GM19023 (cell line): ENCODE results near the gene SALL1.

ENCODE experiments used
- ATAC-seq: cut with Tn5 transposase; IDR thresholded peaks from one replicate; pipeline ENCODE4 v1.9.1; 2021; ENCODE audit warnings: mild to moderate bottlenecking, moderate library complexity; ENCODE audit not compliant: unreplicated experiment

The SALL1 gene

DNA sequence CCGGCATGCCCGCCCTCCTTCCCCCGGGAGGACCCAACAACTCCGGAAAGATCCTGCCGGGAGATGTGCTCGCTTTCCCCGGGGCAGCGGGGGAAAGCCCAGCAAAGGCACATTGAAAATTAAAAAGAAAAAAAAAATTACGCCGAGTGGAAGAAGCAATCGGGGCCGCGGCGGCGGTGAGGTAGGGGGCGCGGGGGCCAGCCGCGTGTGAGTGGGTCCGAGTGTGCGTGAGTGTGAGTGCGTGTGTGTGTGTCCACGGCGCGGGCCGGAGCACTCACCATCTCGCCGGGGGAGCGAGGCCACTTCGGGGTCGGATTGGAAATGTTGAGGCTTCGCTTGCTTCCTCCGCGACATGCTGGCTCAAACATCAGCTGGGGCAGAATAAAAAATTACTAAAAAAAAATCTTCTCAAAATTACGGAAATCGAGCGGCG is at the start of gene SALL1:
Gene SALL1 (minus strand): TSS at position 383 of the 433 bp plus-strand sequence. CDS start 29 bp downstream, at position 354.
- ATAC-seq, result no peak

DNA sequence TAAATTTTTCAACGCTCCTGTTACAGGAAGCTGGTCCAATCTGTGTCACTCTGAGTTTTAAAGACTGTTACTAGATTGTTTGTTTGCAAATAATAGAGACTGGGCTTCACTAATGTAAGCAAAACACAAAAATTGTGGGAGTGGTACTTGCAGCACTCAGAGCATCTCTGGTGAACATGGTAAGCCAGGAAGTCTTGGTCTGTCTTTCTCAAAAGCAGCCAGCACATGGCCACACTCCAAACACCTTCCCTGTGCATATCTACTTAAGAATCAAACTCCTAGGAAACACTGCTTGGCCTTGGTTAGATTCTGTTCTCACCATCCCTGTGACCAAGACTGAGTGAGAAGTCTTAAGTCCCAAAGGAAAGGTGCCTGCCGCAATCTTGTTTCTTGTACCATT is 49.7 kb upstream of the SALL1 start:
- no peak for ATAC-seq

DNA sequence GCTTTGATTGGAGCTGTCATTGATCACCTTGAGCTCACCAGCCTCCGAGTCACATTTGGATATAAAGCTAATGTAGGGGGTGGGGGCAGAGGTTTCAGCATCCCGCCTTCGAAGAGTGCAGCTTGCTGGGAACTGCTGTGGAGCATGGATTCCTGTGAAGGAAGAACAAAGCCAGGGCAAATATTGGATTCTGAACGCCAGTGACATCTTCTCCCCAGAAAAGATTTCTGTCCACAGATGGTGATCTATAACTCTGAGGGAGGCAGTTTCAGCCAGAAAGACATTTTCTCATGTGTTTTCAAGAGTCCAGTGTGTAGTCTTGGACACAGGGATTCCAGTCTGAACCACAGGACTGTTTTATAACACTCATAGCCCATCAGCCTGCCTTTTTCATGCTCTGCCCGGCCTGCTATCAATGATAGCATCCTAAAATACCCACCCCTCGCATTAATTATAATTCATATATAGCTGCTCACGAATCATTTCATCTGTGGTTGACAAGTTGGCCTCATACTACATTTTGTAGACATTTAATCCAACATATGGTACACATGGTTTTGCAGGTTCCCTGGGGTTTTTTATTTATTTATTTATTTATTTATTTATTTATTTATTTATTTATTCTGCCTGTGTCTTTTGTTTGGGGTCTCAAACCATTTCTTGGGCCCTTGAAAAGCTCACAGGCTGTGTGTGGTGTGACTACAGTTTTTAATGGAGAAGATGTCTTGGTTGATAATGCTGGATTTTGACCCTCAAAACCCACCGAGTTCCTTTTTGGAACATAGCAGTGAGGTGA is 47.1 kb upstream of the SALL1 start:
- no peak for ATAC-seq

DNA sequence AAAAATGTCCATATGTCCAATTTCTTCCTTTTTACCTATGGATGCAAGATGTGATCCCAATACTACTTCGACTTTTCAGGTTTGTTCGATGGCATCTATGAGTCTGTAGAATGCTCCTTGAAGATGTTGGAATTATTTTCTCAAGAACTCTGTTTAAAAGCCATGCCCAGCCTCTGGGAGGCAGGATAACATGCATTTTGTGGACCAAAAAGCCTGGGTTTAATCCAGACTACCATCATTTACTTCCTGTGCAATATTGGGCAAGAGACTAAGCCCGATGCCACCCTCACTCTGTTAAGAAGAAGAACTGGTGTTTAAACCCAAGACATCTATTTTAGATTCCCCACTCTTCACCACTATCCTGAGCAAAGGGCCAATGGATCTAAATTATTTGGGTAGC is 42.8 kb upstream of the SALL1 start:
- ATAC-seq, result no peak

DNA sequence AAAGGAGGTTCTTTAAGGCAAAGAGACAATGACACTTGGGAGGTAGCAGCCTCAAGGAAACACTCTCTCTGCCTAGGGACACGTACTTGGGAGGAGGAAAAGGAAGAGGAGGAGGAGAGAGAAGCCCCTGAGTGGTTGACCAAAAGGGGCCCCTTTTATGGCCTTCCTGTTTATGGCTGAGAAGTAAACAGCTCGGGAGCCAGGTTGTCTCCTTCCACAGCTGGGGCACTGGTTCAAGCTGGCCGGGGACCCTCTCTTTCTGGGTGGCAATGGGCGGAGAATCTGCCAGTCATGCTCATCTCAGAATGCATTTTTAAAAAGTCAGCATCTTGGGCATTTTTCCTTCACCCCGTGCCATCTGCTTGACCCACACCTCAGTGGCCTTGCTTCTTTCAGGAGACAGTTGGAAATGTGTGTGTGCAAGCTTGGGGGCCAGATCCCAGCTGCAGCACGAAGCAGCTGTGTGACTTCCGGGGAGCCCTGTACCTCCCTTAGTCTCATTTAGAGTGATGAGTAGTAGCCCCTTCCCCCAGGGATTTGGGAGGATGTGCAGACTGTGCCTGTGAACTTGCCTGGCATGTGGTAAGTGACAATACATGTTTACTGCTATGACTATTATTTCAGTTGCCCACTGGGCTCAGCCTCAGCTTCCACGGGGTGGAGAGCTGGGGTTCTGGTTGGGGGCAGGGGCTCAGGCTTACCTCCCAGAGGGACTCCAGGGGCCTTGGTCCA is 33.8 kb upstream of the SALL1 start:
- no peak for ATAC-seq

DNA sequence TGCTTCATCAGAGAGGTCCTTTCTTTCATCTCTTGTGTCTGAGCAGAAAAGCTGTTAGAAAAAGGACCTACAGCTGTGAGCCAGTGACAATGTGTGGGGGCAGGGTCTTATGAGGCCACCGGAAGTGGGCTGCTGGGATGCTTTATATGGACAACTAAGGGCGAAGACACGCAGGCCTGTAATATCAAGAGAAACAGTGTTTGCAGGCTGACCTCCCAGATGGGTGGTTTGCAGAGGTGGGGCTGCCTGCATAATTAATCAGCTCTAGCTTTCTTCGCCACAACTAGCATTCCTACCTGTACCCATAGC is 30.4 kb upstream of the SALL1 start:
- ATAC-seq, result no peak

DNA sequence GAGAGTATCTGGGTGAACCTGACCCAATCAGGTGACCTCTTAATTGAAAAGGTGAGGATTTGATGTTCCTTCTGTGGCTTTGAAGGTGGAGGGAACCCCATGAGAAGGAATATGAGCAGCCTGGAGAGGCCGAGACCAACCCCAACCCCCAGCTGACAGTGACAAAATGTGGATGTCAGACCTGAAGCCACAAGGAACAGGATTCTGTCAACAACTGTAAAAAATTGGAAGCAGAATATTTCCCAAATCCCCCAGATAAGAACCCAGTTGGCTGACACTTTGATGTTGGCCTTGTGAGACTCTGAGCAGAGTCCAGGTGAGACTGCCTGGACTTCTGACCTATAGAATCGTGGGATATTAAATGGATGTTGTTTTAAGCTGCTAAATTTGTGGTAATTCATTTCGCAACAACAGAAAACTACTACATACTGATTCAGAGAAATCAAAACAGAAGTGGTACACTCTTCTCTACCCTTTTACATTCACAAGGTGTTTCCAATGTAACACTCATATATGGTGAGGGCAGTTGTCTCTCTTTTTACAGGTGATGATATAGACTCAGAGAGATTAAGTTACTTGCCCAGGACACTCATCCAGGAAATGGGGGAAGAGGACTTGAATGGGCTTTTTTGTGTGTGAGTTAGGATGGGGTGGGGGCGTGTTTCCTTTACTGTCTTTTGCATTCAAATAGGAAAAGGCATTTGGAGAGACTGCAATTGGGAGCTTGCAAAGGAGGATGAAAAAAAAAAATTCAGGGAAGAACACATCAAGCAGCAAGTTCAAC is 29.8 kb upstream of the SALL1 start:
- no peak for ATAC-seq

DNA sequence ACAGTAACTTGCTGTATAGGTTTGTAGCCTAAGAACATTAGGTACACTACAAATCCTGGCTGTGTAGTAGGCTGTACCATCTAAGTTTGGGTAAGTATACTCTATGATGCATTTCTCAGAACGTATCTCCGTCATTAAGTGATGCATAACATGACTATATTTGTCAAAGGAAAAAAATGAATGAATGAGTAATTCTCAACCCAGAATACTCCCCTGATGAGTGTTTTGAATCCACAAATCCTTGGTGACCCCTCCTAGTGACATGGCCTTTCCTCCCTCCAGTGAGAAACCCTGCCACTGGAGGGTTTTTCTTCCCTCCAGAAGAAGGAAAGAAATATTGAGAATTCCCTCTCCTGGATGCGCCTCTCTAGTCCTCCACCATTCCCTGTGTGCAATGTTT is 24.0 kb upstream of the SALL1 start:
- no peak for ATAC-seq

DNA sequence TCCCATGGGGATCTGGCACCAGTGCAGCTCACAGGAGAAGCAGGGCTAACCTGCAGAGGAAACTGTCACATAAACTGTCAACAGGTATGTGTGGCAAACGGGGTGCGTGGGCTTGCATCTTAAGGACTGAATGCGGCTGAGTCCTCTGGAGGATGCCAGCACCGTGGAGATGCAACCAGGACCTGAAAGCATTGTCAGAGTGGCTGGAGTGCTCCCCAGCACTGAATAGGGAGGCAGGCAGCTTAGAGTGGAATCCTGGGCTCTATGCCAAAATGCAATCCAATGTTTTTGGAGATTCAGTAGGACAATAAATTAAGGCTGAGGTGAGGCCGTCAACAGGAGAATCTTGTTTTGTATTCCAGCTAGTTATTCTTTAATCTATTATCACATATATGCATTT is 21.3 kb upstream of the SALL1 start:
- no peak for ATAC-seq

DNA sequence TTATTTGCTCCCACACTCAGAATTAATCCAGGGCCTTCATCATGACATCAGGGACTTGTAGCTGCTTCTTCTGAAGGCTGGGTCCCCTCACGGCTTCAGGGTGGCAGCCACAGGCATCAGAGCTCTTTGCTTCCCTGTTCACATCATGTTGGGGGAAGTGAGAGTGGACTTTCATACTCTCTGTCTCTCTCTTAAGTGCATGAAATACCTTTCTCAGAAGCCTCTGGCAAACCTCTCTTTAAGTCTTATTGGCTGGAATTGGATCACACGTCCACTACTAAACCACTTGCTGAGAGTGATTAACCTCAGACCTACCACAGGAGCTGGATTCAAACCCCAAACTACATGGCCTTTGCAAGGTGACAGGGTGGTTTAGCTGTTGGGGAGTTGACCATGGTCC is 17.7 kb upstream of the SALL1 start:
- no peak for ATAC-seq

DNA sequence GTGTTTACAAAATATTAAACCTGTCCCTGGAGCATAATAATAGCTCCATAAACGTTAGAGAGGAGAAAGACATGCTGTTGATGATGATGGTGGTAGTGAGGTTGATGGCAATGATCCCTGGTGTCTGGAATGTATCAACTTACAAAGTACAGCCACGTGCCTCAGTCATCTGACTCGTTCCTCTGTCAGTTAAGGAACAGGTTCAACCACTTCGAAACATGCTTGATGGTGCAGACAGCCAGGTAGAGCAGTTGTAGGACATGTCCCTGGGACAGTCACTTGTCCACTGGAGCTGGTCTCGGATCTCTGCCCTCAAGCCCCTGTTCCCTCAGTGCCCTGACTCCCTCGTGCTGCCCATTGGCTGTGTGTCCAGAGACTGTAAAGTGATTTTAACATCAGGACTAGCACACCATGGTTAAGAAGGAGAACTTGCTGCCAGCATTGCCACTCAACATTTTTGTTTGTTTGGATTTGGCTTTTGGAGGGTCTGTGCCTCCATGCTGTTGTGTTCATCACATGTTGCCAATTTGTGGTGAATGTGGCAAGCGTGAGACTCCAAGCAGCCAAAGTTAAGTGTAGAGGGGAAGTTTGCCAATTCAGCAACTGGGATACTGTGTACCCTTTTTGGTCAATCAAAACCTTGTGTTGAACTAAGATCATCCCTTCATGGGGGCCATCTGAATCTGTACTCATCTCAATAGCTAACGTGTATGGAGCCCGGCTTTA is 16.3 kb upstream of the SALL1 start:
- ATAC-seq, result no peak

DNA sequence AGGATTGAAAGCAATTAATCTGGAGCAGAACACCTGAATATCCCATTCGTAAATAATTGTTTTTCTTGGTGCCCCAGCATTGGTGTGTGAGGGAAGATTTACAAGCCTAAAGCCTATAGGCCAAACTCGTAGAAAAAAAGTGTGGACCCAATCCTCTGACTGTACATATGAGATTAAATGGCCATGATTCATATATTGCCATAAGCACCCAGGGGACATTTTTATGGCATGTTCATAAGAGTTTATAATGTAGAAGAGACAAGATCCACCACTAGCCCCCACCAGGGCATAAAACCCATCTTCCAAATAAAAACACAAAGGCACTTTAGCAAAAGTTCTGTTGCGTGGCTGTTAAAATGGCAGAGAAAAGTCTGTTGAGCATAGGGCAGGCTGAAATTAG is 15.5 kb upstream of the SALL1 start:
- no peak for ATAC-seq

DNA sequence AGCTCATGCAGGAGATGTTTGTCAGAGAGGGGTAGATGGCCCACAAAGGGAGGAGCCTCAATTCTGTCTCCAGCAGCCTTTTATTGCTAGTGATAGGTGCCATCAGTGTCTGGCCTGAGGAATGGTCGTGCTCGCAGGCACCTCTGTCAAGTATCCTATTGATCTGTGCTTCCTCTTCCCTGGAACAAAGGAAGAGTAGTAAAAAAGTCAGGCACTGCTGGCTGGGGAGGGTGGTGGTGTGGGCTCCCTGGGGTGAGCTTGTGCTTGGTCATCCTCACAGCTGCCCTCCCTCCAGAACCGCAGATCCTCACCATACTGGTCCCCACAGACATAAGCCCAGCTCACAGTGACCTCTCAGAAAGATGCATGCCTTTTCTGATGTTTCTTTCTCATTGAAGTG is 15.0 kb upstream of the SALL1 start:
- no peak for ATAC-seq

DNA sequence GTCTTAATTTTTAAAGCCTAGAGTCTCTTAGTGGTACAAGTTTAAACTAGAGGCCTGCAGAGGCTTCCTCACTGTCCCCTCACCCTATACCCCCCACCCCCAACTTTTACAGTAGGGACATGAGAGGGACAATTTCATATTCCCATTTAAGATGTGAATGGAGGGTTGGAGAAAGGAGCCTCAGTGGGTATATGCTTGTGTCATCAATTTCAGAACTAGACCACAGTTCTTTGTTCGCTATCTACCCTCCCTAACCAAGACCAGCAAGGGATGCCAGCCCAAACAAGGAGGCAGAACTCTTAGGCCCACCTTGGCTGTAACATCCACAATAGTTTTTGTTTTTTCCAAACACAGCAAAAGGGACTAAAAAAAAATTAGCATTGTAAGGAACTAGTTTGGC is 14.0 kb upstream of the SALL1 start:
- no peak for ATAC-seq

DNA sequence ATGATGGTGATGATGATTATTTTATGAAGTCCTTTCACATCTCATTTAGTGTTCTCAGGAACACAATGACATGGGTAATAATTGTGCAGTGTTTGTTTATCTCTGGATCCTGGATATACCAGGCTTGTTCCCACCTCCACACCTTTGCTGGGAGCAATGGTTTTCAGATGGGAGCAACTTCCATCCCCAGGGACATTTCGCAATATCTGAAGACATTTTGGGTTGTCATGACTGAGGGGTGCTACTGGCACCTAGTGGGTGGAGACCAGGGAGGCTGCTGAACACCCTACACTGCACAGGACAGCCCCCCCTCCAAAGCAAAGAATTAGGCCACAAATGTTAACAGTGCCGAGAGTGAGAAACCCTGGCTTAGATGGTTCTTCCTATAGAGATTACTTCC is 13.5 kb upstream of the SALL1 start:
- ATAC-seq, result no peak

DNA sequence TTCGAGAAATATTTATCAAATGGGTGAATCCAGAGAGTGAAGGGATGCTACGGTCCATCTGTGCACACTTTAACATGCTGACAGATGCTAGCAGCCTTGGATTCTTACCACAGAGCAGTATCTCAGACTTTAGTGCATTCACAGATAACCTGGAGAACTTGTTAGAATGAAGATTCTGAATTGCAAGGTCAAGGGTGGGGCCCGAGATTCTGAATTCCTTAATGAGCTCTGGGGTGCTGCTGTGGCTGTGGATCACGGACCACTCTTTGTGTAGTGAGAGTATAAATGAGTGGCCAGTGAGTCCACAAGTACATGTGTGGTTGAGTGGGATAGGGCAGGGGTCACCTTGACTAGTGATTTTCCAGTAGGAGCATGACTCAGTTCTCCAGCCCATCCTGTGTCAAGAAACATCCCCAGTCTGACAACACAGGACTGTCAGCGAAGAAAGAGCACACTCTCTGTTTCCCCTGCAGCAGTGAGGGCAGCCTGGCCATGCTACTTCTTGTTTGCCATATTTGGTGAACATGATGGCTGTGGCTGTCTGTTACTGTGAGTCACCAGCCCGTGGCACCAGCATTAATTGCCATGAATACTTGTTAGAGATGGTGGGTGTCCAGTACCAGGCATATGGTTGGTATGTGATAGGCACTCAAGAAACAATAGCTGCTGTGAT is 13.0 kb upstream of the SALL1 start:
- no peak for ATAC-seq

DNA sequence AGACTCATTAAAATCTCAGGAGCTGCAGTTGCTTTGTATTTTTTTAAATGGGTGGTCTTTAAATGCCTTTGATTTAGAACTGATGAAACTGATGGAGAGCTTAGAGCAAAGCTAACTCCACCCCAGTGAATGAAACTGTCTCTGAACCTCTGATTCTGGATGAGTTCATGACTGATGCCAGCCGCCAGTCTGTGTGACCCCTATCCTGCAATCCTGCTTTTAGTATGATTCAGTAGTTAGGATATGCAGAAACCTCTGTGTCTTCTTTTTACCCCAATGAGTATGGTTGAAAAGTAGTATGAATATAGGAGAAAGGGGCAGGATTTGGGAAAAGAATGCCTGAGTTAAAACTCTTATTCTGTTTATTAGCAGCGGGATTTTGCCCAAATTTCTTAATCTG is 12.3 kb upstream of the SALL1 start:
- ATAC-seq, result no peak

DNA sequence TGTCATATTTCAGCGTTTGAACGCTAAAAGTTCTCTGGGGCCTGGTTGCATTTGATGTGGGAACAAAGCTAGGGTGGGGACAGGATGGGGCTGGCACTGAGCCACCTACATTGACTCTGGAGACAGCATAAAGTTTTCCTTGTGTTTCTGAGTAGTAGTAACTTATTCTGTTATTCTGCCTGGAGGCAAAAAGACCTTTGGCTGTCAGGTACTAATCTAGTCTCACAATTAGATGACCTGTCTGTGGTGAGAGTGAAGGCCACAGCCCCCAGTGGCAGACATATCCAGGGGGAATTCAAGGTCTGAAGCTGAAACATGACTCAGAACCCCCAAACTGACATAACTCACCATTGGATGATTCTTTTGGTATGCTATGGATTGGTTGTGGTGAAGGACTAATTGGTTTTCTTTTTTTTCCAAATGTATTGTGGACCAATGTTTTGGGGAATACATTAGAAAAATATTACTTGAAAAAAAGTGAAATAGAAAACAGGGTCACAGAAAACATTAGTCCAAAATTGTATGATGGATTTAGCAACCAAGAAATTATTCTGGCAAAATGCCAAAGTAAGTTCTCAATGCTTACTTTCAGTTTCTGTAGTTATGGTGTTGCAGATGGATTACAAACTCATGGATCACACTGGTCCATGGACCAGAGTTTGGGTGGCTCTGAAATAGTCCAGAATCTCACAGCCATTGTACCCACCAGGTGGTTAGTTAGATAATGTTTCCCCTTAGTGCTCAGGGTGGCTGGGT is 10.5 kb upstream of the SALL1 start:
- ATAC-seq, result no peak

DNA sequence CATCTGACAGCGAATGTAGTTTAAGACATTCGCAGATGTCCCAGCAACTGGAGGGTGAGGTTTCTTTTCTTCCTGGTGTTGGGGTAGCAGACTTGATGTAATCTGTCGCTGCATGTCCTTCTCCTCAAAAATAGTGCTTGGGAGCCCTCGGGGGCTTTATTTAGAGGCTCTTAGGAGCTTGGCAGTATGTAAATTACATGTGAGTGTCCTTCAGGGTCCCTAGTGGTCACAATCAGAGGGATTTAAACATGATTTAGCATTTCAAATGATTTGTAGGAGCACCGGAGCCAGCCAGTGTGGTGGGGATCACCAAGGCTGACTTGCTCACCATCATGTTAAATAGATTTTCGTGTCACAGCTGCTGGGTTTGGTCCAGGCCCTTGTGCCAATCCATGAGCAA is 8.8 kb upstream of the SALL1 start:
- no peak for ATAC-seq

DNA sequence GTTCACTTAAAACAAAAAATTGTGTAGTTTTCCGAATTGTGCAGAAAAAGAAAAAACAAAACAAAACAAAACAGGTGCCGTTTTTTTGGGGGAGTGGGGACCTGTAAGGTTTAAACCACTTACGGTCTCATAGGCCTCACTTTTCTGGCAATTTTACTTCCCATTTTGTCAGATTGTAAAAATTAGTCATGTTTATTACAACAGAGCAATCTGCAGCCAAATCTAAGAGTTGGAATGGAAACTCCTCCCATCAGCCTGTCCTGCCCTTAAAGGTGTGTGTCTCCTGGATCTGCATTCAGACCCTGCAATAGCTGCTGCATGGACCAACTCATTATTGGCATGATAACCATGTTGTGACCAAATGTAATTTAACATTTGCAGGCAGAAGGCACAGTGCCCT is 8.2 kb upstream of the SALL1 start:
- no peak for ATAC-seq
